H9 (cell line): ENCODE results near the gene PHC3. TPM values are rescaled to one million over a fixed set of nuclear protein-coding genes. Genes with fewer than 3 reads are reported as not detected.

Source experiments
- DNase-seq: peaks from one replicate; pipeline ENCODE4 v3.0.0-alpha.2; 2017
- H2AFZ ChIP-seq: one replicate; pipeline ENCODE4 v1.6.1; 2013; ENCODE audit warnings: mild to moderate bottlenecking, low read length, control low read depth, moderate library complexity
- H2AK5ac ChIP-seq: 2 replicates; pipeline ENCODE4 v1.6.1; 2013; ENCODE audit warnings: low read length, control low read depth, mixed read lengths; ENCODE audit not compliant: insufficient read length
- H2BK120ac ChIP-seq: one replicate; pipeline ENCODE4 v1.6.1; 2013; ENCODE audit warnings: low read depth, mild to moderate bottlenecking, low read length, control low read depth, inconsistent platforms; ENCODE audit not compliant: poor library complexity, severe bottlenecking
- H2BK12ac ChIP-seq: 2 replicates; pipeline ENCODE4 v1.6.1; 2013; ENCODE audit warnings: low read length, control low read depth, mixed read lengths, low read depth; ENCODE audit not compliant: insufficient read length
- H2BK15ac ChIP-seq: 2 replicates; pipeline ENCODE4 v1.6.1; 2013; ENCODE audit warnings: low read depth, low read length, control low read depth
- H2BK20ac ChIP-seq: one replicate; pipeline ENCODE4 v1.6.1; 2013; ENCODE audit warnings: low read depth, mild to moderate bottlenecking, low read length, control low read depth, inconsistent platforms; ENCODE audit not compliant: poor library complexity, severe bottlenecking
- H2BK5ac ChIP-seq: 2 replicates; pipeline ENCODE4 v1.6.1; 2013; ENCODE audit warnings: low read length, control low read depth, mixed read lengths; ENCODE audit not compliant: insufficient read length
- H3K14ac ChIP-seq: 2 replicates; pipeline ENCODE4 v1.6.1; 2013; ENCODE audit warnings: low read length, control low read depth; ENCODE audit not compliant: insufficient read depth
- H3K18ac ChIP-seq: 2 replicates; pipeline ENCODE4 v1.6.1; 2013; ENCODE audit warnings: low read depth, mild to moderate bottlenecking, mixed read lengths, low read length, control low read depth; ENCODE audit not compliant: insufficient read length
- H3K23ac ChIP-seq: 2 replicates; pipeline ENCODE4 v1.6.1; 2013; ENCODE audit warnings: low read length, control low read depth, mixed read lengths, low read depth; ENCODE audit not compliant: insufficient read length
- H3K23me2 ChIP-seq: 2 replicates; pipeline ENCODE4 v1.6.1; 2013; ENCODE audit warnings: low read depth, mild to moderate bottlenecking, mixed read lengths, low read length, control low read depth; ENCODE audit not compliant: insufficient read length, poor library complexity, severe bottlenecking
- H3K27ac ChIP-seq: 2 replicates; pipeline ENCODE4 v1.5.1; 2013; ENCODE audit warnings: low read length, control low read depth, mixed read lengths, low read depth; ENCODE audit not compliant: insufficient read length
- H3K27me3 ChIP-seq: 2 replicates; pipeline ENCODE4 v1.6.1; 2013; ENCODE audit warnings: low read length, control low read depth, inconsistent platforms; ENCODE audit not compliant: insufficient read depth
- H3K4ac ChIP-seq: 2 replicates; pipeline ENCODE4 v1.6.1; 2013; ENCODE audit warnings: low read depth, mild to moderate bottlenecking, control low read depth, inconsistent platforms, low read length, moderate library complexity
- H3K4me1 ChIP-seq: 2 replicates; pipeline ENCODE4 v1.6.1; 2013; ENCODE audit warnings: low read length, control low read depth, inconsistent platforms; ENCODE audit not compliant: insufficient read depth
- H3K4me2 ChIP-seq: 2 replicates; pipeline ENCODE4 v1.6.1; 2013; ENCODE audit warnings: low read length, control low read depth, mixed read lengths; ENCODE audit not compliant: insufficient read length, insufficient read depth
- H3K56ac ChIP-seq: 2 replicates; pipeline ENCODE4 v1.6.1; 2013; ENCODE audit warnings: low read depth, mild to moderate bottlenecking, mixed read lengths, low read length, control low read depth; ENCODE audit not compliant: insufficient read length
- H3K79me1 ChIP-seq: 2 replicates; pipeline ENCODE4 v1.6.1; 2013; ENCODE audit warnings: low read depth, mild to moderate bottlenecking, moderate library complexity, low read length, control low read depth, inconsistent platforms; ENCODE audit not compliant: insufficient read depth, poor library complexity, severe bottlenecking
- H3K79me2 ChIP-seq: 2 replicates; pipeline ENCODE4 v1.6.1; 2013; ENCODE audit warnings: low read length, control low read depth, inconsistent platforms; ENCODE audit not compliant: insufficient read depth
- H3K9ac ChIP-seq: 2 replicates; pipeline ENCODE4 v1.6.1; 2013; ENCODE audit warnings: low read length, control low read depth, mixed read lengths; ENCODE audit not compliant: insufficient read length; ENCODE audit errors: extremely low read depth
- H3K9me3 ChIP-seq: one replicate; pipeline ENCODE4 v1.6.1; 2013; ENCODE audit warnings: low read depth, low read length, inconsistent platforms; ENCODE audit not compliant: control insufficient read depth
- H3T11ph ChIP-seq: one replicate; pipeline ENCODE4 v1.6.1; 2013; ENCODE audit warnings: mild to moderate bottlenecking, low read length, control low read depth, inconsistent platforms
- H4K20me1 ChIP-seq: one replicate; pipeline ENCODE4 v1.6.1; 2013; ENCODE audit not compliant: control insufficient read depth, insufficient read length, insufficient read depth
- H4K5ac ChIP-seq: 2 replicates; pipeline ENCODE4 v1.6.1; 2013; ENCODE audit warnings: low read depth, mild to moderate bottlenecking, mixed read lengths, low read length, control low read depth; ENCODE audit not compliant: insufficient read length
- H4K8ac ChIP-seq: replicated peaks from 2 replicates; pipeline ENCODE4 v1.6.1; 2013; ENCODE audit warnings: low read length, control low read depth, mixed read lengths, low read depth; ENCODE audit not compliant: insufficient read length
- H4K91ac ChIP-seq: 2 replicates; pipeline ENCODE4 v1.6.1; 2013; ENCODE audit warnings: low read depth, mild to moderate bottlenecking, moderate library complexity, mixed read lengths, low read length, control low read depth; ENCODE audit not compliant: insufficient read length
- H3K27ac Mint-ChIP-seq, 3 experiments: 2 replicates in 2 of 3; 3 replicates in 1 of 3; pipeline ENCODE4 v1.8.0; 2020 to 2021; ENCODE audit warnings: mixed read lengths in 3 of 3, mild to moderate bottlenecking in 1 of 3, moderate library complexity in 1 of 3
- H3K27me3 Mint-ChIP-seq: 2 replicates; pipeline ENCODE4 v1.8.0; 2021; ENCODE audit warnings: low read depth, mild to moderate bottlenecking, moderate library complexity, mixed read lengths
- H3K36me3 Mint-ChIP-seq, 3 experiments: 2 replicates in 2 of 3; 3 replicates in 1 of 3; pipeline ENCODE4 v1.8.0; 2020 to 2021; ENCODE audit warnings: low read depth in 3 of 3, mixed read lengths in 3 of 3; ENCODE audit not compliant: insufficient read depth in 1 of 3
- H3K4me1 Mint-ChIP-seq, 2 experiments: 2 replicates each; pipeline ENCODE4 v1.8.0; 2020; ENCODE audit warnings: mixed read lengths in 2 of 2
- H3K4me3 Mint-ChIP-seq, 2 experiments: 2 replicates in 1 of 2; 3 replicates in 1 of 2; pipeline ENCODE4 v1.8.0; 2020 to 2021; ENCODE audit warnings: mild to moderate bottlenecking in 2 of 2, mixed read lengths in 2 of 2, moderate library complexity in 1 of 2
- H3K9me3 Mint-ChIP-seq, 2 experiments: 2 replicates in 1 of 2; 3 replicates in 1 of 2; pipeline ENCODE4 v1.8.0; 2020; ENCODE audit warnings: mild to moderate bottlenecking in 2 of 2, mixed read lengths in 2 of 2, moderate library complexity in 1 of 2
- CTCF ChIP-seq: fragments of 200-600 bp; sonication (generic); conservative IDR thresholded peaks from 3 replicates; pipeline ENCODE4 v1.8.0; 2021; ENCODE audit warnings: antibody characterized with exemption, mild to moderate bottlenecking
- WGBS: extraction: QIAGEN DNeasy Blood & Tissue Kit; methylation state at CpG from one replicate; pipeline ENCODE4 v1.1.7; 2013; ENCODE audit warnings: missing lambda C conversion rate, low lambda C conversion rate, mixed read lengths; ENCODE audit not compliant: insufficient read length; ENCODE audit errors: extremely low coverage; 5-methylcytosine and 5-hydroxymethylcytosine counted together
- total RNA-seq: library from RNA; stranded (reverse); gene quantifications from 2 replicates; pipeline ENCODE4 v1.2.1, GENCODE V29; 2021

The PHC3 gene
- total RNA-seq, 1 experiment from 2014 or later = 26.4 TPM

- Mint-ChIP-seq H3K4me1 (no peaks in the 10 kb centered on the region), H3K9me3 (peaks cover 14% of the 10 kb centered on the region in 2 experiments; a peak in 4 of 5 replicates), H3K27ac (no peak overlapping the region)
Measured at GRCh38 chr3:170159459-170159858, 22.1 kb downstream of the PHC3 start.

More at GRCh38 chr3:170159459-170159858, 22.1 kb downstream of the PHC3 start:
- no peaks in the 10 kb centered on the region for H3K23me2 ChIP-seq
- Mint-ChIP-seq H3K36me3 (peaks cover 42 to 55% (median 47%) of the 10 kb centered on the region in 3 experiments), H3K4me3 (no peak overlapping the region), H3K27me3 (no peaks in the 10 kb centered on the region)
- no peak overlapping the region for H3T11ph ChIP-seq
- H3K79me1 ChIP-seq = peaks cover 12% of the 10 kb centered on the region
- H3K4me2 ChIP-seq = no peak overlapping the region
- no peaks in the 10 kb centered on the region for H3K4me1 ChIP-seq
- H3K9ac ChIP-seq = no peak overlapping the region
- no peak overlapping the region for H2BK120ac ChIP-seq
- no peak overlapping the region for H2AK5ac ChIP-seq
- H4K5ac ChIP-seq = no peak overlapping the region
- no peak overlapping the region for H3K27ac ChIP-seq
- no peaks in the 10 kb centered on the region for H3K27me3 ChIP-seq
- no peak overlapping the region for H3K14ac ChIP-seq
- WGBS = no CpG with 5 or more reads among the region's 1 CpG
- H2BK12ac ChIP-seq = no peak overlapping the region
- H2BK15ac ChIP-seq = no peak overlapping the region
- no peaks in the 10 kb centered on the region for H4K20me1 ChIP-seq
- no peak overlapping the region for H4K91ac ChIP-seq
- H3K56ac ChIP-seq = no peak overlapping the region
- no peaks in the 10 kb centered on the region; the same call in 1 of the 2 replicates for H3K79me2 ChIP-seq
- no peak overlapping the region for H2BK20ac ChIP-seq
- TF ChIP-seq CTCF = no peak
- no peaks in the 10 kb centered on the region for H3K9me3 ChIP-seq
- H3K4ac ChIP-seq = no peak overlapping the region
- no peak overlapping the region for H2BK5ac ChIP-seq
- DNase-seq = no peak
- H2AFZ ChIP-seq = no peak overlapping the region
- H3K23ac ChIP-seq = no peak overlapping the region
- H4K8ac ChIP-seq = no peak overlapping the region
- no peak overlapping the region for H3K18ac ChIP-seq
